ENCODE measurements around the gene ZFAND2A. TPM values are rescaled to one million over a fixed set of nuclear protein-coding genes. Genes with fewer than 3 reads are reported as not detected.

The ZFAND2A gene
- total and polyA plus RNA-seq, 7 donors, result 21.6 to 231 (median 28.2) TPM

GRCh38 chr7:1187127-1187526, 27.1 kb upstream of the ZFAND2A start:
- Histone ChIP-seq H3K4me1 (no peaks in the 10 kb centered on the region), H3K27ac (no peak overlapping the region), H3K4me3 (no peak overlapping the region), H3K36me3 (no peaks in the 10 kb centered on the region), H3K27me3 (peaks cover 0 to 55% (median 11%) of the 10 kb centered on the region in 3 donors), H3K9me3 (no peaks in the 10 kb centered on the region)
- 83 to 84% methylated on average over 11 of the region's 11 CpGs for WGBS, 2 donors
- intact Hi-C loops (cut with DNase I), result no loop called here
- DNase-seq, result no peak
- no peak for TF ChIP-seq POLR2AphosphoS5 (IDR thresholded peaks at IDR 0.05)

GRCh38 chr7:1181640-1182039, 21.6 kb upstream of the ZFAND2A start:
- Histone ChIP-seq H3K4me1 (peaks cover 0 to under 1% (median under 1%) of the 10 kb centered on the region in 4 donors), H3K4me3 (no peak overlapping the region), H3K27me3 (peaks cover 0 to 38% (median 17%) of the 10 kb centered on the region in 3 donors), H3K36me3 (no peaks in the 10 kb centered on the region), H3K27ac (no peak overlapping the region), H3K9me3 (no peaks in the 10 kb centered on the region)
- TF ChIP-seq POLR2AphosphoS5 (IDR thresholded peaks at IDR 0.05) (no peak), EP300 (IDR thresholded peaks at IDR 0.05) (no peak), POLR2A (IDR thresholded peaks at IDR 0.05) (no peak)
- TF ChIP-seq, protein P1, sequence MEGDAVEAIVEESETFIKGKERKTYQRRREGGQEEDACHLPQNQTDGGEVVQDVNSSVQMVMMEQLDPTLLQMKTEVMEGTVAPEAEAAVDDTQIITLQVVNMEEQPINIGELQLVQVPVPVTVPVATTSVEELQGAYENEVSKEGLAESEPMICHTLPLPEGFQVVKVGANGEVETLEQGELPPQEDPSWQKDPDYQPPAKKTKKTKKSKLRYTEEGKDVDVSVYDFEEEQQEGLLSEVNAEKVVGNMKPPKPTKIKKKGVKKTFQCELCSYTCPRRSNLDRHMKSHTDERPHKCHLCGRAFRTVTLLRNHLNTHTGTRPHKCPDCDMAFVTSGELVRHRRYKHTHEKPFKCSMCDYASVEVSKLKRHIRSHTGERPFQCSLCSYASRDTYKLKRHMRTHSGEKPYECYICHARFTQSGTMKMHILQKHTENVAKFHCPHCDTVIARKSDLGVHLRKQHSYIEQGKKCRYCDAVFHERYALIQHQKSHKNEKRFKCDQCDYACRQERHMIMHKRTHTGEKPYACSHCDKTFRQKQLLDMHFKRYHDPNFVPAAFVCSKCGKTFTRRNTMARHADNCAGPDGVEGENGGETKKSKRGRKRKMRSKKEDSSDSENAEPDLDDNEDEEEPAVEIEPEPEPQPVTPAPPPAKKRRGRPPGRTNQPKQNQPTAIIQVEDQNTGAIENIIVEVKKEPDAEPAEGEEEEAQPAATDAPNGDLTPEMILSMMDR (IDR thresholded peaks at IDR 0.05), result no peak
- DNase-seq, result no peak
- WGBS, 2 donors, result 49 to 75% methylated on average over 12 of the region's 12 CpGs
- intact Hi-C loops (cut with DNase I), result no loop called here

DNA sequence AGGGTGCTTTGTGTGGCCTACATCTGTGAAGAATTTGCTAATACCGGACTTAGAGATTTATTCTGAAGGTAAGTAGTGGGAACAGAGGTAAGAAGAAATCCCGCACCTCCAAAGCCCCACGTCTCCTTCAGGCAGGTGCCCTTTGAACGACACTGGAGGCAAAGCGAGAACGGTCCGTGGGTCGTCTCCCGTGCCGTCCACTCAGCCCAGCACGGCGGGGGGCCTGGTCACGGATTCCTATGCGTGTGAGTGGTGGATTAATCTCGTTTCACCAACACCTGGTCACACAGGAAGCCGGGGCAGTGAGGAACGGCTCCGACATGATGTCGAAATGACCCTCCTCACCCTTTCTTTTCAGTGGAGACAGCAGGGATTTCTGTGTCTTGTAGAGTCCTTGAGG, 21.0 kb upstream of the ZFAND2A start:
- intact Hi-C loops (cut with DNase I), result no loop called here
- peaks cover 0 to 7% (median 5%) of the 10 kb centered on the region in 4 donors for H3K4me1 ChIP-seq
- H3K9me3 ChIP-seq, result no peaks in the 10 kb centered on the region
- no peak for DNase-seq
- 86 to 87% methylated on average over 19 of the region's 19 CpGs for WGBS, 2 donors
- H3K27ac ChIP-seq, result no peak overlapping the region
- peaks cover 0 to 32% (median 17%) of the 10 kb centered on the region in 3 donors for H3K27me3 ChIP-seq
- H3K36me3 ChIP-seq, result no peaks in the 10 kb centered on the region
- H3K4me3 ChIP-seq, result no peak overlapping the region
- TF ChIP-seq POLR2AphosphoS5 (IDR thresholded peaks at IDR 0.05) (no peak), POLR2A (IDR thresholded peaks at IDR 0.05) (no peak), EP300 (IDR thresholded peaks at IDR 0.05) (no peak)
- TF ChIP-seq, protein P1 (IDR thresholded peaks at IDR 0.05), result no peak

- Histone ChIP-seq H3K9me3 (no peaks in the 10 kb centered on the region), H3K27me3 (peaks cover 0 to 9% (median 6%) of the 10 kb centered on the region in 3 donors), H3K4me3 (no peak overlapping the region), H3K27ac (no peak overlapping the region), H3K36me3 (no peaks in the 10 kb centered on the region), H3K4me1 (peaks cover 0 to 12% (median 7%) of the 10 kb centered on the region in 4 donors)
- WGBS, 2 donors, result 19 to 41% methylated on average over 22 of the region's 22 CpGs
- intact Hi-C loops (cut with DNase I), result loop anchor here (5.0 kb wide), 2 partner anchors 90 to 185 kb away; partner anchors contain the start of gene GPER1
- no peak for DNase-seq
- no peak for TF ChIP-seq EP300 (IDR thresholded peaks at IDR 0.05)
- TF ChIP-seq, protein P1 (IDR thresholded peaks at IDR 0.05), result peak in 2 of 4 experiments; percentile 39 to 63
Measured at GRCh38 chr7:1176891-1177373, 16.9 kb upstream of the ZFAND2A start.

- peak; percentile 88 for DNase-seq
- H3K36me3 ChIP-seq, result no peaks in the 10 kb centered on the region
- 12 to 20% methylated on average over 44 of the region's 44 CpGs for WGBS, 2 donors
- intact Hi-C loops (cut with DNase I), result loop anchor here (5.0 kb wide), 2 partner anchors 89 to 184 kb away; partner anchors contain the start of gene GPER1
- peaks cover 0 to 6% (median 3%) of the 10 kb centered on the region in 3 donors for H3K27me3 ChIP-seq
- H3K4me3 ChIP-seq, result peak overlapping the region in 3 of 4 donors; percentile 21 to 36 (median 28)
- no peak for TF ChIP-seq EP300 (IDR thresholded peaks at IDR 0.05)
- TF ChIP-seq POLR2A (IDR thresholded peaks at IDR 0.05), result no peak
- TF ChIP-seq, protein P1 (IDR thresholded peaks at IDR 0.05), result peak; percentile 80 to 96 (median 86)
- H3K27ac ChIP-seq, result peak overlapping the region in 3 of 4 donors; percentile 26 to 43 (median 42)
- H3K4me1 ChIP-seq, result peaks cover 0 to 12% (median 7%) of the 10 kb centered on the region in 4 donors
- no peaks in the 10 kb centered on the region for H3K9me3 ChIP-seq
Measured at GRCh38 chr7:1175967-1176851, 16.2 kb upstream of the ZFAND2A start.

Data from sigmoid colon (tissue), 7 donors.